HFFc6 (cell line): Measurements from ENCODE around the gene MRPL36. TPM values are rescaled to one million over a fixed set of nuclear protein-coding genes. Genes with fewer than 3 reads are reported as not detected.

ENCODE experiments used
- DNase-seq: peaks from one replicate; pipeline ENCODE4 v3.0.0-alpha.2; 2018
- H3K27ac Mint-ChIP-seq: 2 replicates; pipeline ENCODE4 v1.8.0; 2020; ENCODE audit warnings: mild to moderate bottlenecking, mixed read lengths
- H3K27me3 Mint-ChIP-seq: 2 replicates; pipeline ENCODE4 v1.8.0; 2021; ENCODE audit warnings: mild to moderate bottlenecking, moderate library complexity, mixed read lengths; ENCODE audit not compliant: insufficient read depth
- H3K36me3 Mint-ChIP-seq: 2 replicates; pipeline ENCODE4 v1.8.0; 2021; ENCODE audit warnings: low read depth, mixed read lengths
- H3K4me1 Mint-ChIP-seq: 2 replicates; pipeline ENCODE4 v1.8.0; 2020; ENCODE audit warnings: low read depth, mixed read lengths
- H3K4me3 Mint-ChIP-seq: 2 replicates; pipeline ENCODE4 v1.8.0; 2020; ENCODE audit warnings: mild to moderate bottlenecking, moderate library complexity, mixed read lengths
- H3K9me3 Mint-ChIP-seq: 2 replicates; pipeline ENCODE4 v1.8.0; 2020; ENCODE audit warnings: mild to moderate bottlenecking, mixed read lengths
- total RNA-seq, 6 experiments: library from RNA; stranded (reverse); fragmentation: NEBNext Ultra II Directional; extraction: Animal tissue kit (Norgen Biotek cat#: 25700); gene quantifications; 2 replicates in 1 of 6; 3 replicates in 5 of 6; pipeline ENCODE4 v1.2.3, GENCODE V29; 2021
- TF ChIP-seq, protein P1 (sequence below): fragments of 200-600 bp; sonication (generic); IDR thresholded peaks from 2 replicates; pipeline ENCODE4 v1.5.0; 2021; ENCODE audit warnings: antibody characterized with exemption, mild to moderate bottlenecking

MRPL36 gene
- total RNA-seq, 6 experiments from 2014 or later = 67.8 to 87.1 (median 74.9) TPM

DNA sequence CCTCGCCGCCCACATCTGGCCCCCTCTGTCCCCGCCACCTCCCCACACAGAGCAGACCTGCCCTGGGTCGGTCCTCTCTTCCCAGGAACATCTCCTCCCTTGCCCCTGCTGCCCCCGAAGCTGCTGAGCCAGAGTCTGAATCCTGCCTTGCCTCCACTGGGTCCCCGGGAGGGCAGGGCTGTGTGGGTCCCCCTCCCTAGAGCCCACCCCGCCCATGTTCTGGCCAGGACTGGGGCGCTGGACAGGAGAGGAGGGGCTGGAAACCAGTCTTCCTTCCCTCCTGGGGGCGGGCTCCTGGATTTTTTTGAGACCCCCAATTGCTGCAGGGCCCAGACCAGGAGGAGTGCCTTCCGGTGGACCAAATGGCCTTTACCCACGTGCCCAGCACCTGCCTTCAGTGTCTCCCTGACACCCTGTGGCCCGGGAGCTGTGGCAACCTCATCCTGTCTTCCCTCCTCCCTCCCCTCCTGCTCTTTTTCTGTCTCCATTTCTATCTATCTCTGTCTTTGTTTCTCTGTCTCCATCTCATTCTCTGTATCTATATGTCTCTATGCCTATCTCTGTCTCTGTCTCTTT, 12.1 kb downstream of the MRPL36 start:
- TF ChIP-seq, protein P1, sequence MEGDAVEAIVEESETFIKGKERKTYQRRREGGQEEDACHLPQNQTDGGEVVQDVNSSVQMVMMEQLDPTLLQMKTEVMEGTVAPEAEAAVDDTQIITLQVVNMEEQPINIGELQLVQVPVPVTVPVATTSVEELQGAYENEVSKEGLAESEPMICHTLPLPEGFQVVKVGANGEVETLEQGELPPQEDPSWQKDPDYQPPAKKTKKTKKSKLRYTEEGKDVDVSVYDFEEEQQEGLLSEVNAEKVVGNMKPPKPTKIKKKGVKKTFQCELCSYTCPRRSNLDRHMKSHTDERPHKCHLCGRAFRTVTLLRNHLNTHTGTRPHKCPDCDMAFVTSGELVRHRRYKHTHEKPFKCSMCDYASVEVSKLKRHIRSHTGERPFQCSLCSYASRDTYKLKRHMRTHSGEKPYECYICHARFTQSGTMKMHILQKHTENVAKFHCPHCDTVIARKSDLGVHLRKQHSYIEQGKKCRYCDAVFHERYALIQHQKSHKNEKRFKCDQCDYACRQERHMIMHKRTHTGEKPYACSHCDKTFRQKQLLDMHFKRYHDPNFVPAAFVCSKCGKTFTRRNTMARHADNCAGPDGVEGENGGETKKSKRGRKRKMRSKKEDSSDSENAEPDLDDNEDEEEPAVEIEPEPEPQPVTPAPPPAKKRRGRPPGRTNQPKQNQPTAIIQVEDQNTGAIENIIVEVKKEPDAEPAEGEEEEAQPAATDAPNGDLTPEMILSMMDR = no peak
- H3K9me3 Mint-ChIP-seq = no peaks in the 10 kb centered on the region
- no peak for DNase-seq
- H3K36me3 Mint-ChIP-seq = no peaks in the 10 kb centered on the region
- no peak overlapping the region for H3K4me3 Mint-ChIP-seq
- no peak overlapping the region for H3K27ac Mint-ChIP-seq
- peaks cover 40% of the 10 kb centered on the region for H3K4me1 Mint-ChIP-seq
- H3K27me3 Mint-ChIP-seq = peaks cover 24% of the 10 kb centered on the region

DNA sequence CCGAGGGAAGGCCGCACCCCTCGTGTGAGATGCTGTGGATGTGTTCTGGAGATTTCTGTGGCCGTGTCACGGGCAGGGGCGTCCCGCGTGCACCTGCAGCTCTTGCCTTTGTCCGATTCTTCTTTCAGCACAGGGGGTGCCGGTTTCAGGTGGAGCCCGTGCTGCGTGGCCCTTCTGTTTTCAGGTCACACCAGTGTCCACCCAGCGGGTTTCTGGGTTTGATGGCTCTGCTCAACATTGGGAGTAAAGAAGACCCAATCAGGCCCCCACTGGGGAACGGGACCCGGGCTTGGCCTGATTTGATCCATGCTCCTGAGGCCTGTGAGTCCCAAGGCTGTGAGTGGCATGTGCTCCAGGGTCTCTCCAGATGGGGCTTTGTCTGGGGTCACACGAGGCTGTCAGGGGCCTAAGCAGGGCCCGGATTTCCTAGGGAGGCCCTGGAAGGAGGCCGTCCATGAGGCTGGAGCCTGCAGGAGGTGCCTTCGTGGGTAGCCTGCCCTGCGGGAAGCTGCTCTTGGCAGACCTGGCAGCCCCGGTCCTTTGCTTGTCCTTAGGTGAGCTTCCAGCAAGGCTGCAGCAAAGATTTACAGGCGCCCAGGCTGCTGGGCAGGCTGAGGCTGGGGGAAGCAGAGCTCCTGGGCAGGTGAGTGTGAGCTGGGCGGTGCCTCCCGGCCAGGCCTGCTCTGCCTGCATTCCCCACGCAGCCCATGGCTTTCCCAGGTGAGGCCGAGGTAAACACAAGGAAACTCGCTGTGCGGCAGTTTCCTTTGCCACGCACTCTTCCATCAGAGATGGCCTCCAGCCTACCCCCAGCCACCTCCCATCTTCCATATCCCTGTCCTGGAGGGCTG, 12.8 kb downstream of the MRPL36 start:
- TF ChIP-seq, protein P1 = no peak
- Mint-ChIP-seq H3K4me1 (peaks cover 33% of the 10 kb centered on the region), H3K4me3 (no peak overlapping the region), H3K9me3 (no peaks in the 10 kb centered on the region), H3K36me3 (no peaks in the 10 kb centered on the region), H3K27me3 (peaks cover 27% of the 10 kb centered on the region), H3K27ac (no peak overlapping the region)
- DNase-seq = no peak

DNA sequence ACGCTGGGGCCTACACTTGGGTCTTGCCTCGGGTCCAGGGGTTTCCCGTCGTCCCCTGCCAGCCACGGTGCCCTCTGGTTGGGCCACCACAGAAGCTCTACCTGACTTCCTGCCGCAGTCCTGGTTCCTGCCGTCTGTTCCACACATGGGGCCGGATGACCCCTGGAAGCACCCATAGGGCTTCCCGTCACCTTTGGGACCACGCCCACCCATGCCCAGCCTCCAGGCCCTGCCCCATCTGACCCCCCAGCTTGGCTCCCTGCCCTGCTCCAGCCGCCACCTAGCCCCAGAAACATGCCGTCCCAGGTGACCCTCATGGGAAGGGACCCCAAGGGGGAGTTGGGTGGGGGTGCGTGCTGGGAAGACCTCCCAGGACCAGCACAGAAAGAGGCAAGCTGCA, 13.7 kb downstream of the MRPL36 start:
- Mint-ChIP-seq H3K4me3 (no peak overlapping the region), H3K9me3 (no peaks in the 10 kb centered on the region), H3K4me1 (peaks cover 25% of the 10 kb centered on the region), H3K36me3 (no peaks in the 10 kb centered on the region), H3K27ac (no peak overlapping the region), H3K27me3 (peaks cover 29% of the 10 kb centered on the region)
- TF ChIP-seq, protein P1 = no peak
- DNase-seq = no peak

DNA sequence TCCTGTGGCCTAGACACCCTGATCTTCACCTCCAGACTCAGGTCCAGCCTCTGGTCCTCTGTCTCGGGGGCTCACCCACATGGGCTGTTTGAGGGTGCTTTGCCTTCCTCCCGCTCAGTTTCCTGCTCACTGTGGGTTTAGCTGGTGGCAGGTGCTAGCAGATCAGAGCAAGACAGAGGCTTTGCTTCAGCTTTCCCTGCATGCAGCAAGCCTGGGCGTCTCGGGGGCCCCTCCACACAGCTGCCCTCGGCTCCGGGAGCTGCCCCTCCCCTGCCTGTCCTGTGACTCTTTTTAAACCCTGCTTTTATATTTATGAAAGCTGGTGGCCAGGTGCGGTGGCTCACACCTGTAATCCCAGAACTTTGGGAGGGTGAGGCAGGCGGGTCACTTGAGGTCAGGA, 14.6 kb downstream of the MRPL36 start:
- Mint-ChIP-seq H3K4me3 (no peak overlapping the region), H3K4me1 (peaks cover 25% of the 10 kb centered on the region), H3K27me3 (peaks cover 29% of the 10 kb centered on the region), H3K9me3 (no peaks in the 10 kb centered on the region), H3K36me3 (no peaks in the 10 kb centered on the region), H3K27ac (no peak overlapping the region)
- TF ChIP-seq, protein P1 = no peak
- DNase-seq = no peak

DNA sequence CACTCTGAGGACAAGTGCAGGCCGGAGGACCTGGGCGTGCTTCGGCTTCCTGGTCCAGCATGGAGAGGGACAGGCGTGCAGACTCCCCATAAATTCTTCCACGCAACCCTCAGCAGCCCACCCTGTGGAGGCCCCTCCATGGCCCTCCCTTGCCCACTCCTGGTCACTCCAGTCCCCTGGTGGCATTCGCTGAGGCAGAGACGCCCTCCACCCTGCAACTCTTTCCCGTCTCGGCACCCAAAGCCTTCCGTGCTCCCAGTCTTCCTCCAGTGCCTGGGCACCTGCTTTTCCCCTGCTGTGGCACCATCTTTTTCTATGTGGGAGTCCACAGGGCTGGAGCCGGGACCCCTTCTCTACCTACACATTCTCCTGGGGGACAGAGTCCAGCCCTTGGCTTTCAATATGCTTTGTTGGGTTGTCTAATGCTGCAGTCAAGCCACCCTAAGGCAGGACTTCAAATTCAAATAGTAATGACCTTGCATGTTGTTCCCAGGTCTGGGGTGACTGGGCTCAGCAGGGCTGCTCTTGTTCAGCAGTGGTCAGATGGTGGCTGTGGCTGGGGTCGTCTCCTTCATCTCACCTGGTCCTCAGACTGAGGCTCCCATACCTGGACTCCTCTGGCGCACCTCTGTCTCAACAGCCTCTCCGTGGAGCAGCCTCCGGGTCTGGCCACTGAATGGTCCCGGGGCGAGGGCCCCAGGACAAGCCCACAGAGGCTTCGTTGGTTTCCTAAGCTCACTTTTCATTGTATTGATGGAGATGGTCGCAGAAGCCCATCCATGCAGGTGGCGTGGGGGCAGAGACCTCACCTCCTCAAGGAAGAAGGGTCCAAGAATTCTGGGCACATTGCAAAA, 15.2 kb downstream of the MRPL36 start:
- H3K9me3 Mint-ChIP-seq = no peaks in the 10 kb centered on the region
- no peak overlapping the region for H3K27ac Mint-ChIP-seq
- H3K4me3 Mint-ChIP-seq = no peak overlapping the region
- TF ChIP-seq, protein P1 = no peak
- no peaks in the 10 kb centered on the region for H3K36me3 Mint-ChIP-seq
- peaks cover 28% of the 10 kb centered on the region for H3K27me3 Mint-ChIP-seq
- no peak for DNase-seq
- peaks cover 18% of the 10 kb centered on the region for H3K4me1 Mint-ChIP-seq
